HFF-Myc (cell line): ENCODE measurements around the gene BET1L.
A peak's percentile ranks its signal among the peaks of the same experiment; 100 is the strongest.

Experiments
- DNase-seq: peaks from one replicate; pipeline ENCODE4 v3.0.0-alpha.2; 2011; ENCODE audit warnings: low read depth; ENCODE audit errors: extremely low read depth
- H3K4me3 ChIP-seq: replicated peaks from 2 replicates; pipeline ENCODE4 v1.5.1; 2011; ENCODE audit warnings: low read depth, mild to moderate bottlenecking, control low read depth, low read length
- CTCF ChIP-seq: IDR thresholded peaks from 2 replicates; pipeline ENCODE4 v1.5.1; 2012; ENCODE audit warnings: mild to moderate bottlenecking, low read depth, low read length, control low read depth; ENCODE audit errors: missing control alignments

The BET1L gene

GRCh38 chr11:205221-206001 is 1.8 kb downstream of the BET1L start:
- no peak for DNase-seq
- H3K4me3 ChIP-seq = peak overlapping the region; percentile 70

GRCh38 chr11:204587-205109 is 2.6 kb downstream of the BET1L start:
- DNase-seq = no peak
- TF ChIP-seq CTCF = no peak
- no peak overlapping the region for H3K4me3 ChIP-seq

More at GRCh38 chr11:205221-206001, 1.8 kb downstream of the BET1L start:
- no peak for TF ChIP-seq CTCF

- no peak for TF ChIP-seq CTCF
- DNase-seq = no peak
- H3K4me3 ChIP-seq = no peak overlapping the region
These were observed 3.1 kb downstream of the BET1L start for GRCh38 chr11:203945-204586.

- no peak for TF ChIP-seq CTCF
- no peak for DNase-seq
- no peak overlapping the region for H3K4me3 ChIP-seq
These were observed 3.9 kb downstream of the BET1L start for GRCh38 chr11:203056-203944.

- DNase-seq = no peak
- TF ChIP-seq CTCF = no peak
- no peak overlapping the region for H3K4me3 ChIP-seq
These were observed 4.7 kb downstream of the BET1L start for GRCh38 chr11:202490-202889.

GRCh38 chr11:201966-202365 is 5.2 kb downstream of the BET1L start:
- no peak overlapping the region for H3K4me3 ChIP-seq
- no peak for DNase-seq
- TF ChIP-seq CTCF = no peak
